Fibroblast of lung (primary cell): ENCODE data around the gene GNLY. TPM values are rescaled to one million over a fixed set of nuclear protein-coding genes. Genes with fewer than 3 reads are reported as not detected.

ENCODE experiments used
- DNase-seq, 2 donors: peaks; one replicate each; pipeline versions ENCODE4 v3.0.0 to v3.0.0-alpha.2; 2010; ENCODE audit warnings: low read depth in 2 of 2
- H2AFZ ChIP-seq: 2 replicates; pipeline ENCODE4 v1.5.1; 2012; ENCODE audit warnings: low read length, control low read depth, inconsistent platforms
- H3K27ac ChIP-seq: 2 replicates; pipeline ENCODE4 v1.5.1; 2011; ENCODE audit warnings: low read length, control low read depth; ENCODE audit not compliant: insufficient read depth
- H3K27me3 ChIP-seq: 2 replicates; pipeline ENCODE4 v1.5.1; 2011; ENCODE audit warnings: mild to moderate bottlenecking, low read length; ENCODE audit not compliant: control insufficient read depth, insufficient read depth
- H3K36me3 ChIP-seq: 2 replicates; pipeline ENCODE4 v1.5.1; 2011; ENCODE audit warnings: low read length; ENCODE audit not compliant: control insufficient read depth, insufficient read depth
- H3K4me1 ChIP-seq: 2 replicates; pipeline ENCODE4 v1.5.1; 2011; ENCODE audit warnings: low read length; ENCODE audit not compliant: control insufficient read depth, insufficient read depth; ENCODE audit errors: extremely low read depth
- H3K4me2 ChIP-seq: 2 replicates; pipeline ENCODE4 v1.5.1; 2011; ENCODE audit warnings: low read length, control low read depth; ENCODE audit not compliant: insufficient read depth; ENCODE audit errors: extremely low read depth
- H3K4me3 ChIP-seq, 4 experiments: fragments of 200-600 bp in 1 of 4; sonication (generic) in 1 of 4; replicated peaks in 1 of 4; 2 replicates each; pipeline ENCODE4 v1.5.1; 2011 to 2016; ENCODE audit warnings: low read length in 4 of 4, low read depth in 3 of 4, mild to moderate bottlenecking in 3 of 4, control low read depth in 2 of 4, inconsistent platforms in 1 of 4, mixed read lengths in 1 of 4; ENCODE audit not compliant: insufficient read depth in 1 of 4; ENCODE audit errors: control extremely low read depth in 1 of 4
- H3K79me2 ChIP-seq: 2 replicates; pipeline ENCODE4 v1.5.1; 2012; ENCODE audit warnings: mild to moderate bottlenecking, low read length, inconsistent platforms; ENCODE audit not compliant: control insufficient read depth, insufficient read depth
- H3K9ac ChIP-seq: 2 replicates; pipeline ENCODE4 v1.5.1; 2011; ENCODE audit warnings: mild to moderate bottlenecking, low read length, control low read depth; ENCODE audit not compliant: insufficient read depth
- H3K9me3 ChIP-seq: 2 replicates; pipeline ENCODE4 v1.5.1; 2012; ENCODE audit warnings: low read depth, low read length; ENCODE audit not compliant: control insufficient read depth, insufficient read depth
- H4K20me1 ChIP-seq: 2 replicates; pipeline ENCODE4 v1.5.1; 2011; ENCODE audit warnings: low read length; ENCODE audit not compliant: control insufficient read depth, insufficient read depth; ENCODE audit errors: extremely low read depth
- CTCF ChIP-seq, 2 donors: IDR thresholded peaks in 1 of 2; conservative IDR thresholded peaks in 1 of 2; 1 replicate in 1 of 2; 2 replicates in 1 of 2; pipeline ENCODE4 v1.5.1; 2011 to 2012; ENCODE audit warnings: low read length in 2 of 2, control low read depth in 1 of 2, inconsistent platforms in 1 of 2, low read depth in 1 of 2, mild to moderate bottlenecking in 1 of 2
- EZH2 ChIP-seq: IDR thresholded peaks from 2 replicates; pipeline ENCODE4 v1.5.1; 2012; ENCODE audit warnings: low read length, control low read depth, mild to moderate bottlenecking; ENCODE audit errors: missing control alignments
- polyA plus RNA-seq, 2 donors: library from polyadenylated mRNA; depleted of rRNA in 1 of 2; stranded (reverse) in 1 of 2; unstranded in 1 of 2; fragments of >200 nt; gene quantifications; 2 replicates each; pipeline ENCODE4 v1.2.1, GENCODE V29; 2011 to 2012; ENCODE audit warnings: missing spikeins in 1 of 2
- total RNA-seq: library from RNA; depleted of rRNA; stranded (reverse); fragments of >200 nt; gene quantifications from 2 replicates; pipeline ENCODE4 v1.2.1, GENCODE V29; 2014

GNLY gene
- total and polyA plus RNA-seq, 2 donors (not counting 1 experiment from before 2014, with no cell fraction given) = under 0.01 TPM; not detected in 1

- Histone ChIP-seq H3K27me3 (no peaks in the 10 kb centered on the region), H2AFZ (no peak overlapping the region), H3K79me2 (no peaks in the 10 kb centered on the region), H3K27ac (no peak overlapping the region), H3K36me3 (no peaks in the 10 kb centered on the region), H3K4me3 (no peak overlapping the region), H4K20me1 (no peaks in the 10 kb centered on the region), H3K4me1 (no peaks in the 10 kb centered on the region), H3K4me2 (no peak overlapping the region), H3K9ac (no peak overlapping the region), H3K9me3 (no peaks in the 10 kb centered on the region)
- TF ChIP-seq EZH2 = no peak
- TF ChIP-seq CTCF (conservative IDR thresholded peaks at IDR 0.05 in 1 of 2, IDR thresholded peaks at IDR 0.05 in 1 of 2; ENCODE audit: low read depth in 1 of 2, low read length in 2 of 2) = no peak
- no peak for DNase-seq
Measured at GRCh38 chr2:85730686-85731230, 36.6 kb downstream of the GNLY start.

GRCh38 chr2:85731606-85732005 is 37.4 kb downstream of the GNLY start:
- TF ChIP-seq EZH2 (no peak), CTCF (conservative IDR thresholded peaks at IDR 0.05 in 1 of 2, IDR thresholded peaks at IDR 0.05 in 1 of 2; ENCODE audit: low read depth in 1 of 2, low read length in 2 of 2) (no peak)
- no peak for DNase-seq

GRCh38 chr2:85732467-85733120 is 38.4 kb downstream of the GNLY start:
- H3K4me1 ChIP-seq = peaks cover 7% of the 10 kb centered on the region
- no peak overlapping the region for H3K4me2 ChIP-seq
- no peaks in the 10 kb centered on the region for H3K27me3 ChIP-seq
- H4K20me1 ChIP-seq = no peaks in the 10 kb centered on the region
- no peaks in the 10 kb centered on the region for H3K9me3 ChIP-seq
- DNase-seq = no peak
- no peak overlapping the region for H3K9ac ChIP-seq
- no peak overlapping the region for H3K4me3 ChIP-seq
- H3K36me3 ChIP-seq = no peaks in the 10 kb centered on the region
- H3K27ac ChIP-seq = no peak overlapping the region
- H3K79me2 ChIP-seq = no peaks in the 10 kb centered on the region
- TF ChIP-seq EZH2 (no peak), CTCF (conservative IDR thresholded peaks at IDR 0.05 in 1 of 2, IDR thresholded peaks at IDR 0.05 in 1 of 2; ENCODE audit: low read depth in 1 of 2, low read length in 2 of 2) (no peak)
- no peak overlapping the region for H2AFZ ChIP-seq

More at GRCh38 chr2:85731606-85732005, 37.4 kb downstream of the GNLY start:
- Histone ChIP-seq H2AFZ (no peak overlapping the region), H3K9ac (no peak overlapping the region), H3K27ac (no peak overlapping the region), H4K20me1 (no peaks in the 10 kb centered on the region), H3K36me3 (no peaks in the 10 kb centered on the region), H3K79me2 (no peaks in the 10 kb centered on the region), H3K27me3 (no peaks in the 10 kb centered on the region), H3K4me1 (peaks cover under 1% of the 10 kb centered on the region), H3K4me3 (no peak overlapping the region), H3K4me2 (no peak overlapping the region), H3K9me3 (no peaks in the 10 kb centered on the region)
